GM19463 (cell line): ENCODE measurements around the gene SP2.

ENCODE experiments used
- ATAC-seq: cut with Tn5 transposase; IDR thresholded peaks from one replicate; pipeline ENCODE4 v1.9.1; 2021; ENCODE audit warnings: mild to moderate bottlenecking, moderate library complexity; ENCODE audit not compliant: unreplicated experiment

The SP2 gene

DNA sequence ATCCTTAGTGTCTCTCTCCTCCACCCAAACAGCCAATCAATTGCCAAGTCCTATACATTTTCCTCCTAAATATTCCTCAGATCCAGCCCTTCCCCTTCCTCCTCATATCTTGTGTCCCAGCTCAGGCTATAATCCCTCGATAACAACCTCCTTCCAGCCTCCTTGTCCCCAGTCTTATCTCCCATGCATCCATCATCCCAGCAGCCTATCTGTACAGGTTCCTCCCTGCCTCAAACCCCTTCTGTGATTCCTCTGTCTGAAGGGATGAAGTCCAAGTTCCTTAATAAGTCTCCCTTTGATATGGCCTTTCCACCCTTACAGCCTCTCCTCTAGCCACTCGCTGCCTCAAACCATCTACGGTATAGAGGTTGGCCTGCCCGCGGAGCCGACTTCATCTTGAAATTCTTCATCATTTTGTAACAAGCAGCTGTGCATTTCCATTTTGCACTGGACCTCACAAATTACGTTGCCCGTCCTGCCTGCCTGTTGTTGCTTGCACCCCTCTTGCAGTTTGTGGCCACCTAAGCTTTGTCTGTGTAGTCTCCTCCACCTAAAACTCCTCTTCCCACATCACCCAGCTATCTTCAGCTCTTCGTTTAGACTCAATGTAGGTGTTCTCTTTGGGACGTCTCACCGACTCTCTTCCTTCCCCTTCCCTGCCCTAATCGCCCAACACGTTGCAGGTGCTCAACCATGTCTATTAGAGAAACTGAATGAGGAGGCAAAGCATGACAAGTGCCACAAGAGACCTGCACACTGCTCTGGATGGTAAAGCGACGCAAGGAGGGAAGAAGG is 74.1 kb downstream of the SP2 start:
- ATAC-seq: no peak

DNA sequence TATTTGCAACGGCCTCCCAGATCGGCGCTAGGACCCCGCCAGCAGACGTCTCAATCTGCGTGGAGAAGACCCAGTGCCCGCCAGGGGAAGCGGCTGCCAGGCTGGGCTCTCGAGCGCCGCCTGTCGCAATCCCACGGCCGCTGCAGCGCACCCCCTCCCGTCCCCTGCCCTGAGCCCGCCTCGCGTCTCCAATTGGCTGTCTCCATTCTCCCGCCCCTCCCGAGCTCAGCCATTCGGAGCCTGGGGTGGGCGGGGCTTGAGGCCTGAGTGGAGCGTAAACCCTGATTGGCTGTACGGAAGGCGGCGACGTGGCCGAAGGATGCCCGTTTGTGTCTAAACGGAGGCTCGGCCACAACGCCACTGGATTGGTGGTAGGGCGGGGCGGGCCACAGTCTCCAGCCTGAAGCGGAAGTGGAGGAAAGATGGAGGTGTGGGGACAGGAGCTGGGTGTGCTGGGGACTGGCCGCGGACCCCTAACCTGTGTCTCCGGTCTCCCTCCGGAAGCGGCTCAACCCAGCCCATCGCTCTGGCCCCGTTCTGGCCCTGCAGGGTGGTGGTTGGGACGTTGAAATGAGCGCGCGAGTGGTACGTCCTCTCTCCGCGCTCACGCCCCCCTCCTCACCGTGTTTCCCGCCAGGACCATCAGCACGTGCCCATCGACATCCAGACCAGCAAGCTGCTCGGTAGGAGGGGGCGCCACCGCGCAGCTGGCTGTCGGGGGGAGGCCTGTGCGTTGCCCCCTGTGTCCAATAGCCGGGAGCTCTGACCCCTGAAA is 74.9 kb downstream of the SP2 start, which contains the start of gene CDK5RAP3:
TSS of gene CDK5RAP3 (plus strand) at position 389 of the 775 bp plus-strand sequence. CDS start at position 423, 34 bp downstream.
- peak; percentile 96 for ATAC-seq

DNA sequence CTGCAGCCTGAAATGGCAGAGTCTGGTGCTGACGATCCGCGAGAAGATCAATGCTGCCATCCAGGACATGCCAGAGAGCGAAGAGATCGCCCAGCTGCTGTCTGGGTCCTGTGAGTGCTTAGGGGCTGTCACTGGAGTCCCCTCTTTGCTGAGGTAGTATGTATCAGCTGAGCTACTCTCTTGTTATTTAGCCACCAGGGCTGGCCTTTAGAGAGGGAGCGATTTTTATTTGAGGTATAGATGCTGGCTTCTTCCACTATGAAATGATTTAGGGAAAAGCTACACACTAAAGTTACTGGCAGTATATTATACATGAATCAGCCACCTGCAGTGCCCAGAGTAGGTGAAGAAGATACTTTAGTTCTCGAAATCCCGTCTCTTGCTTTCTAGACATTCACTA is 77.5 kb downstream of the SP2 start:
- ATAC-seq: no peak

DNA sequence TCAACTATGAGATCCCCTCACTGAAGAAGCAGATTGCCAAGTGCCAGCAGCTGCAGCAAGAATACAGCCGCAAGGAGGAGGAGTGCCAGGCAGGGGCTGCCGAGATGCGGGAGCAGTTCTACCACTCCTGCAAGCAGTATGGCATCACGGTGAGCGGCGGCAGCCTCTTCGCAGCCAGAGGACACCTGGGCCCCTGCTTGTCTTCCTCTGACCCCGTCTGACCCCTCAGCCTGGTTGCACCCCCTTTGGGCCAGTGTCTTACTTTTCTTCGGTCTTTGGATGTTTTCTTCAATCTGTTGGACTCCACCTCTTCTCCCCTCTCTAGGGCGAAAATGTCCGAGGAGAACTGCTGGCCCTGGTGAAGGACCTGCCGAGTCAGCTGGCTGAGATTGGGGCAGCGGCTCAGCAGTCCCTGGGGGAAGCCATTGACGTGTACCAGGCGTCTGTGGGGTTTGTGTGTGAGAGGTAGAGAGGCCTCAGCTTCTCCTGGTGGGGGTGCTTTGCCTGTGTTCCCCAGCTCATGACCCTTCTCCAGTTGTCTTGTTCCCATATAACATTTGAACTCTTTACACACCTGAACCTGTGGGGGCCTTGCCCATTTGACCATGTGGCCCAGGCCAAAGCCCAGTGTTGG is 79.3 kb downstream of the SP2 start:
- no peak for ATAC-seq

DNA sequence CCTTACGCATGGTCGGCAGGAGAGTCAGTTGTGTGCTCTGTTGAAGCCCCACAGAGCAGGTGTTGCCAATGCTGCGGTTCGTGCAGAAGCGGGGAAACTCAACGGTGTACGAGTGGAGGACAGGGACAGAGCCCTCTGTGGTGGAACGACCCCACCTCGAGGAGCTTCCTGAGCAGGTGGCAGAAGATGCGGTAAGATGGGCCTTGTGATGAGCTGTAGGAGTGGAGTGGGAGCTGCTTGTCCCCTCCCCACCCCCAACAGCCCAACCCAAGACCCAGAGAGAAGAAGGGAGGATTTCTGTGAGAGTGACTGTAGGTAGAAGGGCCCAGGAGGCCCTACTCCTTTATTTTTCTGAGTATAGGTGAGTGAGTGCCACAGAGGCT is 79.8 kb downstream of the SP2 start:
- no peak for ATAC-seq

DNA sequence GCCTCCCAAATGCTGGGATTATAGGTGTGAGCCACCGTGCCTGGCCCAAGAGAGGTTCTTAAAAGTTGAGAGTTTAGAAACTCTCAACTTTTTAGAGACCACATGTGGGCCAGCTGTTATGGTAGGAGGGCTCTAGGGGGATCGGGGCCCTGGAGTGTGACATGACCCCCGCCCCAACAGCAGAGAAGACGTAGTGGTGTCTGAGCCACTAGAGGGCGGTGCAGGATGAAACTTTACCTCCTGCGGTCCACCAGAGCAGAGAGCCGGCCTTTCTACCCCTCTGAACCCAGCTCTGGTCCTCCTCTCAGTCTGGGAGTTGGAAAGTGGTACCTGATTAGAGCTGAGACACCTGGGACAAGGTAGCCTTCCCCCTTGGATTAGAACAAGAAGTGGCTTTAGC is 82.3 kb downstream of the SP2 start:
- no peak for ATAC-seq
